GM18909 (cell line): ENCODE results near the gene PPME1.

Experiments
- ATAC-seq: cut with Tn5 transposase; IDR thresholded peaks from one replicate; pipeline ENCODE4 v1.9.1; 2021; ENCODE audit warnings: mild to moderate bottlenecking; ENCODE audit not compliant: unreplicated experiment, poor library complexity

Gene PPME1

GRCh38 chr11:74154620-74155281 lies 16.3 kb upstream of the PPME1 start:
- ATAC-seq = no peak

DNA sequence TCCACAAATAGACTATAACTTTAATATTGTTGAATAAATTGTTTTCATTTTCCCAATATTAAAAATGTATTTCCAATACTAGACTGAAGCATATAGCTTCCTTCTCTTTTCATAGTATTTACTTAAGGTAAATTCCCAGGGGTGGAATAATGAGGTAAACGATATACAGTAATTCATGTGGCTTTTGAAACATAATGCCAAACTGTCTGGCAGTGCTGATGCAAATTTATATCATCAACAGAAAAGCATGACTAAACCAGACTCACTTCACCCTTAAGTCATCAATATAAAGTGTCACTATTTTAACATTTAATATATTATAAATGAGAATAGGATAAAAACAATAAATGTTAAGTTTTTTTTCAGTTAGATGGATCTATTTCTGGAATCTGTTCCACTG lies 13.9 kb upstream of the PPME1 start:
- no peak for ATAC-seq

- ATAC-seq = no peak
Observed at GRCh38 chr11:74159642-74160041, 11.4 kb upstream of the PPME1 start.

DNA sequence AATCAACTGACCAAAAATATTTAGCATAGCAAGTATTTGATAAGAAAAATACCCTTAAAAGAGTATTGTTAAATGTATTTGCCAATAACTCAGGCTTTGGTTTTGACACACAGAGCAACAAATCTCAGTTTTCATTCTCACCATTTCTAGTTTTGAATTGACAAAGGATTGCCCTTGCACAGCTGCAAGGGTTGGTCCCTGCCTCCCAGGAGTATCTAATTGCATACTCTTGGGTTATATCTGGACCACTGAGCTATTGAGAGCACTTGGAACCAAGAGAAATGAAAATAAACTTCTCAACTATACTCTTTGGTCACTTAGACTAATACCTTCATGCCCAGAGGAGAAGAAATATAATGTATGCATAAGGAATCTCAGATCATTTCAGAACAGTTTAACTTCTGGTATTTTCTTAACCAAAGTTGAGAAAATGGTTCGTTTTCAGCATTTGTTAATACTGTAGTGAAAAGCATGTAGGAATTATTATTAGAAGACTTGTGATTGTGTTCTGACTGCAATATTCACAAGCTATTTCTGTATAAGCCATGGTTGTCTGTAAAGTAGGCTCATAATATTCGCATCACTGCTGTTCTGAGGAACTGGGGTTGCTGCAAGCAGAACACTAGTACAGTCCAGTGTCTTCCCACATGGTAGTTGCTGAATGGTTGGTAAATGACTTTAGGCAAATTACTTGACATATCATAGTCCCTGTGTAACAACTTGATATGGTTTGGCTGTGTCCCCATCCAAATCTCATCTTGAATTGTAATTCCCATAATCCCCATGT lies 8.2 kb upstream of the PPME1 start:
- no peak for ATAC-seq

DNA sequence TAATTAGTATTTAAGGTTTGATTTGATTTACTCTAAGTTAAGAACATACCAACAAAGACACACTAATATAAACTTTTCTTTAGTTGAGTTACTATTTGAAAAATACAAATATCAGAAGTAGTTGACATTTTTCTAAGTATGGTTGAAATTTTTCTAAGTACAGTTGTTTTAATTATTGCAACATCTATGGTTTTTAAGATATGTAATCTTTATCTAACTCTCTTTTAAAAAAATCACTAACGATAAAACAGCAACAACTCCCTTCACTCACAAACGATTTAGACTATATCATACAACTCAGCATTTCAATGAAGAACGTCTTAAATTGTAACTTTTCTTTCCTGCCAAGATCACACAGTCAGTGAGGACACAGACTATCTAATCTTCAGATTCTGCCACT lies 2.3 kb upstream of the PPME1 start:
- ATAC-seq = no peak

- no peak for ATAC-seq
Observed at GRCh38 chr11:74169738-74170458, 1.2 kb upstream of the PPME1 start.

- no peak for ATAC-seq
Observed at GRCh38 chr11:74171630-74171968, 510 bp downstream of the PPME1 start.

- ATAC-seq = no peak
Observed at GRCh38 chr11:74171997-74172396, 908 bp downstream of the PPME1 start.

DNA sequence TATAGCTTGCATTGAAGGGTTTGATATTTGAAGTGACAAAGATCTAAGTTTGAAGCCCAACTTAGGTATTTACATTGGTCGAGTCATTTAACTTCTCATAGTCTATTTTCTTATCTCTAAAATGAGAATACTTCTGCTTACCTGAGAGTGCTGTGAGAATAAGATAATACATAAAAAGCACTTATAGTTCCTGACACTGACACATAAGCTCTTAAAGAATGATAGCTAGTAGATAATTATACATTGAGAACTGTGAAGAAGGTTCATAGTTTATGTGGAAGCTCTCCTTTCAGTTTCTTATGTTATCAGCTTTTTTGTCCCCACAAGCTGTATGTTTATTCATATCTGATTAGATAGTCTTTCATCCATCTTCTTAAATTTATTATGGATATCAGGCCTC lies 4.8 kb downstream of the PPME1 start:
- no peak for ATAC-seq

- ATAC-seq = no peak
Observed at GRCh38 chr11:74179234-74180052, 8.4 kb downstream of the PPME1 start.

DNA sequence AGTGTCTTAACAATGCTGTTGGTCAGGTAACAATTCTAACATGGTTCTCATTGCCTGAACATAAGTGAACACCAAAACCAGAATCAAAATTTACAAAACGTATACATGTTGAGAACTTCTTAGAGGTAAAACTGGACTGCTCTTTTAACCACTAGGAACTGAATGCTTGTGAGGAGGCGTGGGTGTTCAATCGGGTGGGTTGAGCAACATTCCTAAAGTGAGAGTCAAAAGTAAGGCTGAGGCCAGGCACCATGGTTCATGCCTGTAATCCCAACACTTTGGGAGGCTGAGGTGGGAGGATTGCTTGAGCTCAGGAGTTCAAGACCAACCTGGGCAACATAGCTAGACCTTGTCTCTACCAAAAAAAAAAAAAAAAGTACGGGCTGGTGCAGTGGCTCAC lies 11.5 kb downstream of the PPME1 start:
- no peak for ATAC-seq

DNA sequence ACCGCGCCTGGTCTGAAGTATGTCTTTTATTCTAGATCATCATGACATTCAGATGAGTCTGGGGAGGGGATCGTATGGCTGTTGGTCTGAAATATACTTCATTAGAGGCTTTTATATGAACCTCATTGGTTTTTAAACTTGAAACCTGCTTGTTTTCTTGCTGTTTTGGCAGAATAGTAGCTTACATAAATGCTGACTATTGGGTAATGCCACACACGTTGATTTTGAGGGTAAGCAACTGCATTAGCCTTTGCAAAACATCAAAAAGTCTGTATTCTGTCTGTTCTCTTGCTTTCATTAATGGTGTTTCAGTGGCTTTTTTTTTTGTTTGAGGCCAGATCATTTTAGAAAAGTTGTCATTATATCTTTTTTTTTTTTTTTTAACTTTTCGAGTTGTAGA lies 14.2 kb downstream of the PPME1 start:
- no peak for ATAC-seq

DNA sequence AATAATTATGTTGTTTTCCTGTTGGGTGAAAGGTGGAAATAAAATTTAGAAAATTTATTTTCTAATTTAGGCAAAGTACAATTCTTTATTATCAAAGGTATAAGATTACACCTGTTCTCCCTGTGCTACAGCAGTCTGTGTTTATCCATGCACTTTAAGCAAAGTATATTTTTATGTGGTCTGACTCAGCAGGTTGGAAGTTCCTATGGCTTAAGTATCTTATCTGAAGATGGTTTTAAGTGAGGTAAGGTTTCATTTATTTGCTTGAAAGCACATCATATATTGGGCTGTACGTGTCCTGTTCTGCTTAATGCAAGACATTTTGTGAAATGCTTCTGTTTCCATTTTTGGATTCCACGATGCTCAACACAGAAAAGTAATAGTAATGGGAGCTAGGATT lies 14.6 kb downstream of the PPME1 start:
- ATAC-seq = no peak

DNA sequence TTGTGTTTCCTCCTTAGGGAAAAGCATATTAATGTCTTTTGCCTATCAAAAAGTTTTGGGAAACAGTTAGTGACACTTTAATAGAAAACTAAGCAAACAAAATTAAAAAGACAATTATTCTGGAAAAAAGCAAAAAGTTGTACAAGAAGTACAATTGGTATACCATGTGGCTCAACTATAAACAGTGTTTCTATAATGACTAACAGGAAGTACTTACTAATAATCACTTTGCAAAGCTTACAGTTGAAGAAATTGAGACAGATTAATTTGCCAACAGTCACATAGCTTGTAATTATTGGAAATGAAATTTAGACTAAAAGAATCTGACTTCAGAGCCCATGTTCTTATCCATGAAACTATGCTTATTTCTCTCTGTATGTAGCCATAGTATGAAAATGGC lies 24.7 kb downstream of the PPME1 start:
- no peak for ATAC-seq

- ATAC-seq = no peak
Observed at GRCh38 chr11:74196781-74197486, 25.8 kb downstream of the PPME1 start.

GRCh38 chr11:74203966-74204365 lies 32.9 kb downstream of the PPME1 start:
- ATAC-seq = no peak

DNA sequence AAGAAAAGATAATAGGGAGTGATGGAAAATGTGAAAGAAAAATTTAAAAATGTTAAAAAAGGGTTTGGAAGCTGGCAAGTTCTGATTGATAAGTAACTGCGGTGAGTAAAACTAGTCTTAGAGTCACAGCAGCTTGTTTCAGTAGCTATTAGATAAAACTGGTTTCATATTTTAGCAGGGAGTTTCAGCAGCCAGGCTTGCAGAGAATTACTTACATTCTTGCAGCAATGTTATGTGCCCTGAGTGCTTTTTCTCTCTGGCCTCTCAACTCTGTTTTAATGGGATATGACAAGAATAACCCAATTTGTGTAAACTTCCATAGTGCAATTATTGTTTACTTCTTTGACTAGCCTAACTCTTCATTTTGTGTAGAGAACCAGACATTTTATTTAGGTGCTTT lies 33.6 kb downstream of the PPME1 start:
- ATAC-seq = no peak

- ATAC-seq = no peak
Observed at GRCh38 chr11:74205181-74205580, 34.1 kb downstream of the PPME1 start.

DNA sequence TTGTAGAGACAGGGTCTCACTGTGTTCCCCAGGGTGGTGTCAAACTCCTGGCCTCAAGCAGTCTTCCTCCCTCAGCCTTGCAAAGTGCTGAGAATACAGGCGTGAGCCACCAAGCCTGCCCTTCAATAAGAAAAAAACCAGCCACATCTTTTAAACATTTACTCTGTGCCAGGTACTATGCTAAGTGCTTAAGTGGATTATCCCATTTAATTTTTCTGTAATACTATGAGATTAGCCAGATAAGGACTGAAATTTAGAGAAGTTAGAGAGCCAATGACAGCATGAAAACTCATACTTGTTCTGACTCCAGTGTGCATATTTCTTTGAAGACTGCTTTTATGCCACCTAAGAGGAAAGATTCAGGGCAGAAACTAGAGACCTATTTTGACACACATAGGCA lies 35.7 kb downstream of the PPME1 start:
- no peak for ATAC-seq

DNA sequence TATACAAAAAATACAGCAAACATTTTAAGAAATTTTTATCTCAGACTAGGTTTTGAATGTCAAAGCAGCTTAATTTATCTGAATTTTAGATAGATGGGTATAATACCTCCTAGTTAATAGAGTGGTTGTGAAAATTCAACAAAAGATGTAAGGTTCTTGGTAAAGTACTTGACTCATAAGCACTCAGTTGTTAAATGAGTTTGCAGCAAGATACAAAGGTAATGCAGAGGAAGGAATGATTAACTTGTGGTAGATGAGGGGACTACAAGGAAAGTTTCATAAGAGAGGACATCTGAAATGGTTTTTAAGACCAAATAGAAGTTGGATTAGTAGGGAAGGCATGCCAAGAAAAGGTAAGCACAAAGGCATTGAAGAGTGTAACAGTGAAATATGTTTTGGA lies 37.4 kb downstream of the PPME1 start:
- no peak for ATAC-seq
